ENCODE results near the gene USP11. TPM values are rescaled to one million over a fixed set of nuclear protein-coding genes. Genes with fewer than 3 reads are reported as not detected.

Gene USP11
- total and polyA plus RNA-seq, 2 donors from 2014 or later, result 30.9 to 91.6 TPM

- H3K4me3 ChIP-seq (ENCODE audit: low read length in 3 of 3), result no peak overlapping the region
- no peaks in the 10 kb centered on the region for H3K9me3 ChIP-seq (ENCODE audit: control insufficient read depth in 2 of 3, insufficient read depth in 1 of 3, low read length in 3 of 3)
- H3K27me3 ChIP-seq (ENCODE audit: control insufficient read depth, insufficient read depth, low read length), result no peaks in the 10 kb centered on the region
- intact Hi-C loops (cut with DNase I), result no loop called here
- no peak overlapping the region for H3K27ac ChIP-seq (ENCODE audit: low read depth in 2 of 2, low read length in 2 of 2)
- DNase-seq, result no peak
- H3K4me1 ChIP-seq (ENCODE audit: control insufficient read depth in 2 of 3, insufficient read depth in 2 of 3, low read depth in 1 of 3, low read length in 3 of 3), result peaks cover 0 to 15% (median 7%) of the 10 kb centered on the region in 3 donors
- peaks cover 24 to 68% (median 33%) of the 10 kb centered on the region in 3 donors for H3K36me3 ChIP-seq (ENCODE audit: control insufficient read depth in 2 of 3, insufficient read depth in 3 of 3, low read length in 3 of 3)
- no peak overlapping the region for H3K9ac ChIP-seq (ENCODE audit: low read length in 3 of 3)
- TF ChIP-seq CTCF (IDR thresholded peaks at IDR 0.05; ENCODE audit: borderline replicate concordance, extremely low read depth, insufficient read depth), result no peak
- no peak for FAIRE-seq
Measured at GRCh38 chrX:47202316-47202715, 30.5 kb upstream of the USP11 start.

- Histone ChIP-seq H3K4me3 (ENCODE audit: low read length in 3 of 3) (no peak overlapping the region), H3K9ac (ENCODE audit: low read length in 3 of 3) (no peak overlapping the region), H3K27me3 (ENCODE audit: control insufficient read depth, insufficient read depth, low read length) (no peaks in the 10 kb centered on the region), H3K9me3 (ENCODE audit: control insufficient read depth in 2 of 3, insufficient read depth in 1 of 3, low read length in 3 of 3) (no peaks in the 10 kb centered on the region), H3K4me1 (ENCODE audit: control insufficient read depth in 2 of 3, insufficient read depth in 2 of 3, low read depth in 1 of 3, low read length in 3 of 3) (peaks cover 0 to 9% (median 2%) of the 10 kb centered on the region in 3 donors), H3K36me3 (ENCODE audit: control insufficient read depth in 2 of 3, insufficient read depth in 3 of 3, low read length in 3 of 3) (peaks cover 28 to 74% (median 35%) of the 10 kb centered on the region in 3 donors), H3K27ac (ENCODE audit: low read depth in 2 of 2, low read length in 2 of 2) (no peak overlapping the region)
- intact Hi-C loops (cut with DNase I), result no loop called here
- FAIRE-seq (no peak), DNase-seq (no peak)
- TF ChIP-seq CTCF (IDR thresholded peaks at IDR 0.05; ENCODE audit: borderline replicate concordance, extremely low read depth, insufficient read depth), result no peak
Measured at GRCh38 chrX:47202877-47203276, 29.9 kb upstream of the USP11 start.

- intact Hi-C loops (cut with DNase I), result no loop called here
- no peak for TF ChIP-seq CTCF (IDR thresholded peaks at IDR 0.05; ENCODE audit: borderline replicate concordance, extremely low read depth, insufficient read depth)
- Histone ChIP-seq H3K4me3 (ENCODE audit: low read length in 3 of 3) (no peak overlapping the region), H3K9ac (ENCODE audit: low read length in 3 of 3) (no peak overlapping the region), H3K36me3 (ENCODE audit: control insufficient read depth in 2 of 3, insufficient read depth in 3 of 3, low read length in 3 of 3) (peaks cover 26 to 73% (median 35%) of the 10 kb centered on the region in 3 donors), H3K27me3 (ENCODE audit: control insufficient read depth, insufficient read depth, low read length) (no peaks in the 10 kb centered on the region), H3K27ac (ENCODE audit: low read depth in 2 of 2, low read length in 2 of 2) (no peak overlapping the region), H3K4me1 (ENCODE audit: control insufficient read depth in 2 of 3, insufficient read depth in 2 of 3, low read depth in 1 of 3, low read length in 3 of 3) (no peaks in the 10 kb centered on the region), H3K9me3 (ENCODE audit: control insufficient read depth in 2 of 3, insufficient read depth in 1 of 3, low read length in 3 of 3) (no peaks in the 10 kb centered on the region)
- FAIRE-seq, result no peak
- DNase-seq, result peak in 1 of 5 donors; percentile 15
Measured at GRCh38 chrX:47204970-47205369, 27.8 kb upstream of the USP11 start.

- FAIRE-seq (no peak), DNase-seq (no peak)
- H3K9ac ChIP-seq (ENCODE audit: low read length in 3 of 3), result no peak overlapping the region
- peaks cover 27 to 73% (median 36%) of the 10 kb centered on the region in 3 donors for H3K36me3 ChIP-seq (ENCODE audit: control insufficient read depth in 2 of 3, insufficient read depth in 3 of 3, low read length in 3 of 3)
- H3K27ac ChIP-seq (ENCODE audit: low read depth in 2 of 2, low read length in 2 of 2), result no peak overlapping the region
- intact Hi-C loops (cut with DNase I), result no loop called here
- no peak overlapping the region for H3K4me3 ChIP-seq (ENCODE audit: low read length in 3 of 3)
- no peak for TF ChIP-seq CTCF (IDR thresholded peaks at IDR 0.05; ENCODE audit: borderline replicate concordance, extremely low read depth, insufficient read depth)
- no peaks in the 10 kb centered on the region for H3K4me1 ChIP-seq (ENCODE audit: control insufficient read depth in 2 of 3, insufficient read depth in 2 of 3, low read depth in 1 of 3, low read length in 3 of 3)
- H3K9me3 ChIP-seq (ENCODE audit: control insufficient read depth in 2 of 3, insufficient read depth in 1 of 3, low read length in 3 of 3), result no peaks in the 10 kb centered on the region
- no peaks in the 10 kb centered on the region for H3K27me3 ChIP-seq (ENCODE audit: control insufficient read depth, insufficient read depth, low read length)
Measured at GRCh38 chrX:47206316-47206715, 26.5 kb upstream of the USP11 start.
